GM12878 (cell line): ENCODE measurements around the gene COL4A2. TPM values are rescaled to one million over a fixed set of nuclear protein-coding genes. Genes with fewer than 3 reads are reported as not detected.

Experiments
- ATAC-seq: fragments of 200-7000 bp; cut with Tn5 transposase; 3 replicates; pipeline ENCODE4 v1.9.1; 2020; ENCODE audit warnings: mild to moderate bottlenecking, moderate library complexity
- BruUV-seq: library from RNA; stranded (reverse); fragments of 400-500 nt; replicated peaks from 2 replicates; lab custom pipeline; 2021; lab: Mats Ljungman, UMichigan
- CTCF ChIA-PET: fragments of 300-600 bp; sonication (Branson Sonifier 250); formaldehyde crosslinking; extraction: SDS; loops from one replicate; lab custom pipeline; 2021; ENCODE audit warnings: inconsistent platforms; lab: Yijun Ruan, JAX
- POLR2A ChIA-PET: fragments of 350-600 bp; formaldehyde crosslinking; extraction: SDS; loops from one replicate; lab custom pipeline; 2021; ENCODE audit warnings: inconsistent platforms; lab: Charles Lee
- RAD21 ChIA-PET: fragments of 300-600 bp; sonication (Branson Sonifier 250); formaldehyde crosslinking; loops from one replicate; lab custom pipeline; 2023; ENCODE audit warnings: antibody characterized with exemption; ENCODE audit not compliant: unreplicated experiment; lab: Charles Lee
- SMC1A ChIA-PET: fragments of 300-600 bp; sonication (Branson Sonifier 250); formaldehyde crosslinking; loops from one replicate; lab custom pipeline; 2023; ENCODE audit not compliant: unreplicated experiment, uncharacterized antibody; lab: Charles Lee
- DNase-seq: peaks from one replicate; pipeline ENCODE4 v3.0.0-alpha.2; 2011; ENCODE audit warnings: low read depth, low spot score
- FAIRE-seq: peaks from 3 replicates; lab custom pipeline; 2011; peaks lifted over from hg19 to GRCh38; lab: Jason Lieb, UNC
- H2AFZ ChIP-seq: 2 replicates; pipeline ENCODE4 v1.6.0; 2011; ENCODE audit warnings: low read depth, low read length, control low read depth; ENCODE audit not compliant: control insufficient read depth
- H3K27ac ChIP-seq: 2 replicates; pipeline ENCODE4 v1.5.1; 2011; ENCODE audit warnings: control low read depth; ENCODE audit not compliant: control insufficient read depth, insufficient read depth
- H3K27me3 ChIP-seq, 2 experiments: replicated peaks in 1 of 2; 2 replicates each; pipeline versions ENCODE4 v1.6.0 to v1.6.1; 2011; ENCODE audit warnings: low read length in 1 of 2; ENCODE audit not compliant: control insufficient read depth in 2 of 2, insufficient read depth in 2 of 2
- H3K36me3 ChIP-seq, 2 experiments: 2 replicates each; pipeline ENCODE4 v1.5.1; 2011; ENCODE audit warnings: low read length in 1 of 2; ENCODE audit not compliant: control insufficient read depth in 2 of 2, insufficient read depth in 2 of 2
- H3K4me1 ChIP-seq: 2 replicates; pipeline ENCODE4 v1.6.1; 2011; ENCODE audit warnings: mild to moderate bottlenecking, low read length, moderate library complexity, mixed read lengths; ENCODE audit not compliant: control insufficient read depth, insufficient read depth
- H3K4me2 ChIP-seq: 2 replicates; pipeline ENCODE4 v1.6.0; 2011; ENCODE audit warnings: control low read depth; ENCODE audit not compliant: control insufficient read depth, insufficient read depth
- H3K4me3 ChIP-seq: fragments of 200-600 bp; sonication (generic); 2 replicates; pipeline ENCODE4 v1.5.1; 2016
- H3K79me2 ChIP-seq: 2 replicates; pipeline ENCODE4 v1.6.0; 2011; ENCODE audit warnings: low read length; ENCODE audit not compliant: control insufficient read depth, insufficient read depth
- H3K9ac ChIP-seq: 2 replicates; pipeline ENCODE4 v1.8.0; 2011; ENCODE audit warnings: low read length, control low read depth, mixed read lengths; ENCODE audit not compliant: control insufficient read depth, insufficient read depth
- H3K9me3 ChIP-seq: replicated peaks from 3 replicates; pipeline ENCODE4 v1.5.1; 2011; ENCODE audit warnings: mild to moderate bottlenecking, low read length; ENCODE audit not compliant: control insufficient read depth, insufficient read depth
- H4K20me1 ChIP-seq: 2 replicates; pipeline ENCODE4 v1.6.0; 2011; ENCODE audit not compliant: control insufficient read depth, insufficient read depth
- CBX5 ChIP-seq: sonication (generic); IDR thresholded peaks from 2 replicates; pipeline ENCODE4 v1.6.1; 2016; ENCODE audit warnings: low read depth, moderate library complexity, mild to moderate bottlenecking, inconsistent platforms
- CREM ChIP-seq: IDR thresholded peaks from 2 replicates; pipeline ENCODE4 v1.6.1; 2014; ENCODE audit warnings: antibody characterized with exemption, low read depth
- NFXL1 ChIP-seq: fragments of 450-650 bp; IDR thresholded peaks from 2 replicates; pipeline ENCODE4 v1.6.1; 2017; ENCODE audit warnings: antibody characterized with exemption, mild to moderate bottlenecking, borderline replicate concordance
- PAX8 ChIP-seq: fragments of 450-650 bp; IDR thresholded peaks from 2 replicates; pipeline ENCODE4 v1.6.1; 2017; ENCODE audit warnings: mild to moderate bottlenecking, moderate library complexity
- REST ChIP-seq: IDR thresholded peaks from 2 replicates; pipeline ENCODE4 v1.6.1; 2012; ENCODE audit warnings: mild to moderate bottlenecking, low read depth, low read length
- SPI1 ChIP-seq: IDR thresholded peaks from 2 replicates; pipeline ENCODE4 v1.6.1; 2011; ENCODE audit warnings: low read depth, mild to moderate bottlenecking, low read length, moderate library complexity, borderline replicate concordance; ENCODE audit not compliant: insufficient read depth
- SREBF1 ChIP-seq: IDR thresholded peaks from 2 replicates; pipeline ENCODE4 v1.6.1; 2012; ENCODE audit warnings: mild to moderate bottlenecking, low read length
- ZZZ3 ChIP-seq: IDR thresholded peaks from 2 replicates; pipeline ENCODE4 v1.6.1; 2011; ENCODE audit warnings: low read depth; ENCODE audit not compliant: control insufficient read depth, insufficient read length
- WGBS: methylation state at CpG from one replicate; pipeline ENCODE4 v1.1.6; 2016; ENCODE audit warnings: low lambda C conversion rate; ENCODE audit not compliant: insufficient replicate concordance, insufficient coverage; ENCODE audit errors: missing lambda C conversion rate; 5-methylcytosine and 5-hydroxymethylcytosine counted together
- in situ Hi-C: fragments of 300-500 bp; cut with MboI; formaldehyde crosslinking; loops from 9 replicates; pipeline ENCODE4 v1.14.3; 2018; ENCODE audit warnings: mixed read lengths
- intact Hi-C: fragments of 100-400 bp; cut with micrococcal nuclease; formaldehyde crosslinking; loops from one replicate; pipeline ENCODE4 v1.14.2; 2022; ENCODE audit not compliant: unreplicated experiment
- polyA plus RNA-seq, 11 experiments: library from polyadenylated mRNA; depleted of rRNA in 4 of 11; unstranded in 6 of 11; stranded (reverse) in 5 of 11; fragments of >200 nt; fragmentation: Nextera tagmentation in 4 of 11; fragmentation: Illumina TruSeq in 1 of 11; extraction: Ambion mirVana in 4 of 11; extraction: Trizol in 1 of 11; gene quantifications; 1 replicate in 1 of 11; 2 replicates in 10 of 11; pipeline versions ENCODE4 v1.2.1 to v1.2.3, GENCODE V29; 2011 to 2016; ENCODE audit warnings: inconsistent platforms in 2 of 11, missing spikeins in 2 of 11, low read depth in 1 of 11
- total RNA-seq, 4 experiments: library from RNA; depleted of rRNA in 3 of 4; stranded (reverse); fragments of >200 nt in 3 of 4; fragmentation: Illumina TruSeq in 1 of 4; extraction: Trizol in 1 of 4; gene quantifications; 2 replicates each; pipeline versions ENCODE4 v1.2.1 to v1.2.3, GENCODE V29; 2013 to 2021

COL4A2 gene
- total and polyA plus RNA-seq, 10 of the 15 experiments (the other 5 are each of a cell fraction or from before 2014, with no cell fraction given) = 0.16 to 1.6 (median 0.62) TPM; not detected in 3

GRCh38 chr13:110546926-110547325 is 239.8 kb downstream of the COL4A2 start (continued):
- TF ChIP-seq REST = no peak
- TF ChIP-seq ZZZ3 = no peak
- no peak for TF ChIP-seq PAX8
- TF ChIP-seq NFXL1 = no peak
- no peak for TF ChIP-seq CREM
- no peak for TF ChIP-seq CBX5

GRCh38 chr13:110548891-110549794 is 242.1 kb downstream of the COL4A2 start:
- no peak for ATAC-seq
- no peak overlapping the region for H3K4me3 ChIP-seq
- 64% methylated on average over 7 of the region's 7 CpGs for WGBS
- no peak for FAIRE-seq
- no peaks in the 10 kb centered on the region for H3K79me2 ChIP-seq
- H4K20me1 ChIP-seq = no peaks in the 10 kb centered on the region
- H2AFZ ChIP-seq = no peak overlapping the region
- no peak overlapping the region for H3K9ac ChIP-seq
- BruUV-seq = no TSS peak
- no peak overlapping the region for H3K27ac ChIP-seq
- TF ChIP-seq SREBF1 = no peak
- TF ChIP-seq SPI1 = no peak
- no peak for TF ChIP-seq CBX5
- TF ChIP-seq NFXL1 = no peak
- no peaks in the 10 kb centered on the region for H3K27me3 ChIP-seq
- RAD21 ChIA-PET = interaction anchor here (1.0 to 1.8 kb wide), 3 partner anchors 10 to 93 kb away, joined by 3 to 6 read pairs (median 3); no protein-coding TSS in a partner anchor
- in situ Hi-C loops (no loop called here), intact Hi-C loops (no loop called here)
- SMC1A ChIA-PET = interaction anchor here (1.1 to 1.2 kb wide), 2 partner anchors 9 to 94 kb away, joined by 3 to 6 read pairs; no protein-coding TSS in a partner anchor
- CTCF ChIA-PET = interaction anchor here (1.0 to 1.2 kb wide), 4 partner anchors 10 to 105 kb away, joined by 3 to 5 read pairs (median 3); no protein-coding TSS in a partner anchor
- no peaks in the 10 kb centered on the region for H3K36me3 ChIP-seq
- H3K9me3 ChIP-seq = peaks cover 1% of the 10 kb centered on the region; the same call in 1 of the 3 replicates
- no peaks in the 10 kb centered on the region; the same call in 1 of the 2 replicates for H3K4me1 ChIP-seq
- POLR2A ChIA-PET = interaction anchor here (0.5 to 1.7 kb wide), 3 partner anchors 11 to 32 kb away, joined by 3 to 9 read pairs (median 8); partner anchors contain the start of gene RAB20
- H3K4me2 ChIP-seq = no peak overlapping the region
- no peak for DNase-seq
